ENCODE results near the gene MERTK.

The MERTK gene

GRCh38 chr2:112045446-112046014 lies 147.1 kb downstream of the MERTK start:
- in situ Hi-C loops (cut with HindIII; ENCODE audit: low sequenced_read_pairs) = no loop called here
- DNase-seq (ENCODE audit: low read depth) = no peak
- H3K4me3 ChIP-seq (ENCODE audit: low read depth, low read length) = no peak overlapping the region
- no peak for TF ChIP-seq CTCF (IDR thresholded peaks at IDR 0.05; ENCODE audit: low read depth, low read length, missing control alignments)

GRCh38 chr2:112046231-112046630 lies 147.8 kb downstream of the MERTK start:
- no peak for TF ChIP-seq CTCF (IDR thresholded peaks at IDR 0.05; ENCODE audit: low read depth, low read length, missing control alignments)
- H3K4me3 ChIP-seq (ENCODE audit: low read depth, low read length) = no peak overlapping the region
- in situ Hi-C loops (cut with HindIII; ENCODE audit: low sequenced_read_pairs) = no loop called here
- no peak for DNase-seq (ENCODE audit: low read depth)

DNA sequence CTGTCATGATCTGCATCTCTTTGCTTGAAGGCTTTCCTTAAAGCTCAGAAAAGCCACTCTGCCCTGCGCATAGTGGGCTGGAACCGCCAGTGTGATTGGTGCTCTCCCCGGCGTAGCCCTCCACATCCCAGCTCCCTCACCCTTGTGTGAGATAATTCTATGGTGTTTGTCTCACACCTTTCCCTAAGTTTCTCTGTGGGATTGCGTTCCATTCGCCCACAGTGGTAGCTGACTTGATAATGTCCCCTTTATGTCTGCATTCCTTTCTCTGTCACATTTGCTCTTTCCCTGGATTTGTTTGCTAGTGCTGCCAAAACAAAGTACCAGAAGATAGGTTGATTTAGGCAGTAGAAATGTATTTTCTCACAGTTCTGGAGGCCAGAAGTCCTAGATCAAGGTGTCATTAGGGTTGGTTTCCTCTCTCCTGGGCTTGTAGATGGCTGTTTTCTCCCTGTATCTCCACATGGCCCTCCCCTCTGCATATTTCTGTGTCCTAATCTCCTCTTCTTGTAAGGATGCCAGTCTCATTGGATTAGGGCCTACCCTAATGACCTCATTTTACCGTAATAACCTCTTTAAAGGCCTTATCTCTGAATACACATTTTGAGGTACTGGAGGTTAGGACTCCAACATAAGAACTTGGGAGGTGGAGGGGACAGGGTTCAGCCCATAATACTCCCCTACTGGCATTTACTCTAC lies 149.3 kb downstream of the MERTK start:
- in situ Hi-C loops (cut with HindIII; ENCODE audit: low sequenced_read_pairs) = no loop called here
- no peak overlapping the region for H3K4me3 ChIP-seq (ENCODE audit: low read depth, low read length)
- DNase-seq (ENCODE audit: low read depth) = no peak
- TF ChIP-seq CTCF (IDR thresholded peaks at IDR 0.05; ENCODE audit: low read depth, low read length, missing control alignments) = no peak

DNA sequence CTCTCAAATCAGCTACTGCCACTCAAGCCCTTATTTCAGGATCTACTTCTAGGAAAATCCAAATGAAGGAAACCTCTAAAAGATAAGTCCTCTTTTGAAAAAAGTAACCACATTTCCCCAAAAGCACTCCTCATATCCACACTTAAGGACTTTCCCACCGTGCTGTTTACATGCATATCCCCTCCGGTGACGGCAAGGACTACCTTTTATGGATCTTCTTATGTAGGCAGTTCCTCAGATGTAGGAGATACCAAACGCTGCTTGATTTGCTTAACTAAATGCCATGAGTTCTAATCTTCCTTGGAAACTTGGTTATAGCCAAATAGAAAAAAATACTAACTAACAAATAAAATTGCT lies 149.8 kb downstream of the MERTK start:
- TF ChIP-seq CTCF (IDR thresholded peaks at IDR 0.05; ENCODE audit: low read depth, low read length, missing control alignments) = no peak
- in situ Hi-C loops (cut with HindIII; ENCODE audit: low sequenced_read_pairs) = no loop called here
- DNase-seq (ENCODE audit: low read depth) = no peak
- H3K4me3 ChIP-seq (ENCODE audit: low read depth, low read length) = no peak overlapping the region

GRCh38 chr2:112048887-112049286 lies 150.5 kb downstream of the MERTK start:
- peak; percentile 66 for TF ChIP-seq CTCF (IDR thresholded peaks at IDR 0.05; ENCODE audit: low read depth, low read length, missing control alignments)
- no peak overlapping the region for H3K4me3 ChIP-seq (ENCODE audit: low read depth, low read length)
- in situ Hi-C loops (cut with HindIII; ENCODE audit: low sequenced_read_pairs) = no loop called here
- peak; percentile 57 for DNase-seq (ENCODE audit: low read depth)

GRCh38 chr2:112050316-112050715 lies 151.9 kb downstream of the MERTK start:
- in situ Hi-C loops (cut with HindIII; ENCODE audit: low sequenced_read_pairs) = no loop called here
- no peak overlapping the region for H3K4me3 ChIP-seq (ENCODE audit: low read depth, low read length)
- DNase-seq (ENCODE audit: low read depth) = no peak
- TF ChIP-seq CTCF (IDR thresholded peaks at IDR 0.05; ENCODE audit: low read depth, low read length, missing control alignments) = no peak
